ENCODE measurements around the gene ESR1. TPM values are rescaled to one million over a fixed set of nuclear protein-coding genes. Genes with fewer than 3 reads are reported as not detected.

ESR1 gene
- total and polyA plus RNA-seq, 9 of the 15 experiments (the other 6 are each of a cell fraction or from before 2014, with no cell fraction given) = 0.03 to 0.27 (median 0.08) TPM; not detected in 1

DNA sequence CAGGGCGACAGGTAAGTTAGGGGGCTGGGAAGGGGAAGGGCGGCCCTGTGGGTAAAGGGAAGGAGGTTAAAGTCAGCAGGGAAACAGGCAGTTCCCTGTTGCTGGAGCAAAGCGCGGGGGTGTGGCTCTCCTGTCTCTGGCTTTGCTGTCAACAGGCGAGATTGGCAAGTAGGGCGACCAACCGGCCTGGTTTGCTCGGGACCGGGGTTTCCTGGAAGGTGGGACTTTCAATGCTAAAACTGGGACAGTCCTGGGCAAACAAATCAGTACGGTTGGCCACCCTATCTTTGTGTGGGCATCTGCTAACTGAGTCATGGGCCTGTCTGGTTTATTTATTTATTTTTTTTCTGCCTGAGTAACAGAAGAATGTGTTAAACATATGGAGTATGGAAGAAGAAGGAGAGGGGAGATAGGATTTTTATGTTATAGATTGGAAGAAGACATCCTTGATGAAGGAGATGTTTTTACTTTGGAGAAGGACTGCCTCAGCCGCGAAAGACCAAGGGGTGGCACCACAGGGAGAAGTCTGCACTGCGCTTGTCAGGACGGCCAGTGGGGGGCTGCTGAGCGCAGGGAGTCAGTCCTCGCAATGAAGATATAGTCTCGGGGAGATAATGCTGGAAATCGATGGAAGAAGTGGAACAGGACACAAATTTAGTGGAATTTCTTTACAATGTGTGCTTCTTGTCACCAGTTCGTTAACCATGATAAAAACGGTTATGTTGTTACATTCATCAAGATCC, 43.4 kb upstream of the ESR1 start:
- H3K36me3 ChIP-seq (ENCODE audit: control insufficient read depth, insufficient read depth, low read length) = no peaks in the 10 kb centered on the region
- WGBS (ENCODE audit: insufficient coverage, low coverage, missing lambda C conversion rate) = 1% methylated on average over 20 of the region's 20 CpGs
- no peaks in the 10 kb centered on the region for H3K4me1 ChIP-seq (replicated peaks in 1 of 2; ENCODE audit: control insufficient read depth in 2 of 2, insufficient read depth in 2 of 2, low read length in 2 of 2)
- peak; percentile 31 to 60 (median 46) for DNase-seq (ENCODE audit: extremely low read depth in 1 of 4, low spot score in 3 of 4)
- H2AFZ ChIP-seq (ENCODE audit: low read depth, low read length) = 0 out of 2 replicates have a peak overlapping the region, but pooled peaks have one; percentile 15
- in situ Hi-C loops (cut with MboI) (no loop called here), intact Hi-C loops (cut with micrococcal nuclease) (loop anchor here (2.0 kb wide), 2 partner anchors 361 to 505 kb away; no protein-coding TSS in a partner anchor)
- H3K27ac ChIP-seq (ENCODE audit: extremely low read depth, low read depth, low read length) = no peak overlapping the region
- ChIA-PET POLR2A (no interaction called here), CTCF (ENCODE audit: low intra/inter-chr PET ratio) (interaction anchor here (0.7 kb wide), 1 partner anchor 504 kb away, joined by 3 read pairs; no protein-coding TSS in a partner anchor)
- no peak overlapping the region for H3K9ac ChIP-seq (ENCODE audit: insufficient read depth in 1 of 2, low read depth in 2 of 2, low read length in 2 of 2)
- H3K4me2 ChIP-seq (ENCODE audit: insufficient read depth, low read length) = no peak overlapping the region; the same call in 1 of the 2 replicates
- BruUV-seq (replicated peaks) = no TSS peak
- H3K4me3 ChIP-seq = no peak overlapping the region
- no peaks in the 10 kb centered on the region for H3K9me1 ChIP-seq (ENCODE audit: control insufficient read depth, insufficient read depth, low read length)
- peak; percentile 76 for FAIRE-seq
- H3K27me3 ChIP-seq (ENCODE audit: control insufficient read depth in 2 of 2, insufficient read depth in 2 of 2, low read length in 2 of 2) = no peaks in the 10 kb centered on the region
- no peaks in the 10 kb centered on the region for H3K9me3 ChIP-seq (replicated peaks; ENCODE audit: control insufficient read depth, insufficient read depth, low read depth, low read length)
- no peaks in the 10 kb centered on the region for H3K79me2 ChIP-seq (ENCODE audit: control insufficient read depth, insufficient read depth, low read length)
- no peaks in the 10 kb centered on the region for H4K20me1 ChIP-seq (replicated peaks; ENCODE audit: control insufficient read depth, insufficient read depth, low read length)
- peak; percentile 99 for ATAC-seq
- TF ChIP-seq COPS2 (conservative IDR thresholded peaks at IDR 0.05) (no peak), CTBP1 (IDR thresholded peaks at IDR 0.05; ENCODE audit: borderline replicate concordance) (no peak), ZNF311 (CRISPR knock-in tag; IDR thresholded peaks at IDR 0.05) (no peak), PCBP1 (IDR thresholded peaks at IDR 0.05; ENCODE audit: low read depth, low read length, poor library complexity, severe bottlenecking) (no peak), PRMT5 (CRISPR knock-in tag; IDR thresholded peaks at IDR 0.05) (no peak), NFYB (IDR thresholded peaks at IDR 0.05; ENCODE audit: extremely low read depth, insufficient read length) (peak; percentile 65), RAD21 (CRISPR knock-in tag; conservative IDR thresholded peaks at IDR 0.05 in 1 of 2, IDR thresholded peaks at IDR 0.05 in 1 of 2) (peak in 1 of 2 experiments; percentile 38; a peak in 2 of 4 replicates), RAD51 (IDR thresholded peaks at IDR 0.05; ENCODE audit: borderline replicate concordance, low read depth) (no peak), CTCF (IDR thresholded peaks at IDR 0.05 in 2 of 3, conservative IDR thresholded peaks at IDR 0.05 in 1 of 3; ENCODE audit: insufficient read depth in 2 of 3, low read depth in 1 of 3, low read length in 3 of 3) (peak; percentile 74 to 99 (median 78)), POU5F1 (IDR thresholded peaks at IDR 0.05; ENCODE audit: borderline replicate concordance, low read depth, low read length, partially characterized antibody) (no peak), FOXK1 (CRISPR knock-in tag; IDR thresholded peaks at IDR 0.05; ENCODE audit: borderline replicate concordance) (no peak), SMC3 (conservative IDR thresholded peaks at IDR 0.05; ENCODE audit: insufficient read depth, low read depth, low read length) (peak; percentile 36; the same call in 1 of the 2 replicates)
- TF ChIP-seq, protein P1, sequence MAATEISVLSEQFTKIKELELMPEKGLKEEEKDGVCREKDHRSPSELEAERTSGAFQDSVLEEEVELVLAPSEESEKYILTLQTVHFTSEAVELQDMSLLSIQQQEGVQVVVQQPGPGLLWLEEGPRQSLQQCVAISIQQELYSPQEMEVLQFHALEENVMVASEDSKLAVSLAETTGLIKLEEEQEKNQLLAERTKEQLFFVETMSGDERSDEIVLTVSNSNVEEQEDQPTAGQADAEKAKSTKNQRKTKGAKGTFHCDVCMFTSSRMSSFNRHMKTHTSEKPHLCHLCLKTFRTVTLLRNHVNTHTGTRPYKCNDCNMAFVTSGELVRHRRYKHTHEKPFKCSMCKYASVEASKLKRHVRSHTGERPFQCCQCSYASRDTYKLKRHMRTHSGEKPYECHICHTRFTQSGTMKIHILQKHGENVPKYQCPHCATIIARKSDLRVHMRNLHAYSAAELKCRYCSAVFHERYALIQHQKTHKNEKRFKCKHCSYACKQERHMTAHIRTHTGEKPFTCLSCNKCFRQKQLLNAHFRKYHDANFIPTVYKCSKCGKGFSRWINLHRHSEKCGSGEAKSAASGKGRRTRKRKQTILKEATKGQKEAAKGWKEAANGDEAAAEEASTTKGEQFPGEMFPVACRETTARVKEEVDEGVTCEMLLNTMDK (IDR thresholded peaks at IDR 0.05; ENCODE audit: borderline replicate concordance, insufficient read depth, low read depth, low read length, poor library complexity, severe bottlenecking) = peak; percentile 40
